ENCODE measurements around the gene RASGRP3.

- no peak for TF ChIP-seq CTCF (conservative IDR thresholded peaks at IDR 0.05; ENCODE audit: low read depth, low read length)
- TF ChIP-seq EZH2 (IDR thresholded peaks at IDR 0.05; ENCODE audit: borderline replicate concordance, low read depth, low read length, poor library complexity, severe bottlenecking) = no peak
These were observed 2.7 kb downstream of the RASGRP3 start for GRCh38 chr2:33478968-33479731.
